HepG2 (cell line): ENCODE data around the gene SPTAN1. TPM values are rescaled to one million over a fixed set of nuclear protein-coding genes. Genes with fewer than 3 reads are reported as not detected.
A peak's percentile ranks its signal among the peaks of the same experiment; 100 is the strongest.

Source experiments
- CBX1 ChIP-seq: IDR thresholded peaks from one replicate; pipeline ENCODE4 v1.6.1; 2016; ENCODE audit warnings: antibody characterized with exemption, low read depth
- CBX5 ChIP-seq: sonication (generic); formaldehyde crosslinking; IDR thresholded peaks from 2 replicates; pipeline ENCODE4 v1.4.0; 2020; ENCODE audit warnings: missing genetic modification reagents, borderline replicate concordance
- FOSL1 ChIP-seq: sonication (generic); formaldehyde crosslinking; IDR thresholded peaks from 2 replicates; pipeline ENCODE4 v1.9.0; 2021; ENCODE audit warnings: missing genetic modification reagents, borderline replicate concordance
- IKZF5 ChIP-seq: IDR thresholded peaks from 2 replicates; pipeline ENCODE4 v1.6.1; 2018; ENCODE audit warnings: missing genetic modification reagents, mild to moderate bottlenecking, missing compliant biosample characterization
- IRX3 ChIP-seq: sonication (generic); formaldehyde crosslinking; IDR thresholded peaks from 2 replicates; pipeline ENCODE4 v1.8.1; 2023; ENCODE audit warnings: mild to moderate bottlenecking, low read depth, missing genetic modification reagents, borderline replicate concordance
- JUN ChIP-seq: sonication (generic); formaldehyde crosslinking; IDR thresholded peaks from 2 replicates; pipeline ENCODE4 v1.4.0; 2020; ENCODE audit warnings: mild to moderate bottlenecking, missing genetic modification reagents
- KLF6 ChIP-seq: IDR thresholded peaks from 2 replicates; pipeline ENCODE4 v1.8.0; 2016; ENCODE audit warnings: missing biosample characterization, missing genetic modification reagents
- MAX ChIP-seq: IDR thresholded peaks from 2 replicates; pipeline ENCODE4 v1.6.1; 2012; ENCODE audit warnings: inconsistent platforms
- MYNN ChIP-seq: sonication (generic); formaldehyde crosslinking; IDR thresholded peaks from 2 replicates; pipeline ENCODE4 v1.4.0; 2020; ENCODE audit warnings: mild to moderate bottlenecking, low read depth, missing genetic modification reagents
- NFIC ChIP-seq: IDR thresholded peaks from 2 replicates; pipeline ENCODE4 v1.6.1; 2012; ENCODE audit warnings: mild to moderate bottlenecking, low read length, inconsistent platforms
- RFXANK ChIP-seq: IDR thresholded peaks from 2 replicates; pipeline ENCODE4 v1.6.1; 2016
- SAP130 ChIP-seq: IDR thresholded peaks from 2 replicates; pipeline ENCODE4 v1.6.1; 2016; ENCODE audit warnings: low read depth
- SP5 ChIP-seq: IDR thresholded peaks from 2 replicates; pipeline ENCODE4 v1.6.1; 2016; ENCODE audit warnings: low read depth, borderline replicate concordance
- TOPORS ChIP-seq: sonication (generic); formaldehyde crosslinking; IDR thresholded peaks from 2 replicates; pipeline ENCODE4 v1.8.0; 2023; ENCODE audit warnings: mild to moderate bottlenecking, missing genetic modification reagents
- ZBTB4 ChIP-seq: sonication (generic); formaldehyde crosslinking; IDR thresholded peaks from 2 replicates; pipeline ENCODE4 v1.4.0; 2020; ENCODE audit warnings: missing genetic modification reagents, mild to moderate bottlenecking, borderline replicate concordance
- ZFP90 ChIP-seq: sonication (generic); formaldehyde crosslinking; IDR thresholded peaks from 2 replicates; pipeline ENCODE4 v1.8.0; 2022; ENCODE audit warnings: missing genetic modification reagents, mild to moderate bottlenecking, inconsistent platforms, borderline replicate concordance
- ZFY ChIP-seq: sonication (generic); formaldehyde crosslinking; IDR thresholded peaks from 2 replicates; pipeline ENCODE4 v1.4.0; 2020; ENCODE audit warnings: missing genetic modification reagents
- ZGPAT ChIP-seq: IDR thresholded peaks from 2 replicates; pipeline ENCODE4 v1.6.1; 2016; ENCODE audit warnings: mild to moderate bottlenecking
- ZNF18 ChIP-seq: sonication (generic); formaldehyde crosslinking; IDR thresholded peaks from 2 replicates; pipeline ENCODE4 v1.8.0; 2022; ENCODE audit warnings: mild to moderate bottlenecking, missing genetic modification reagents; ENCODE audit not compliant: insufficient replicate concordance
- ZNF746 ChIP-seq: sonication (generic); formaldehyde crosslinking; IDR thresholded peaks from 2 replicates; pipeline ENCODE4 v1.8.0; 2022; ENCODE audit warnings: mild to moderate bottlenecking, missing genetic modification reagents
- ZNF841 ChIP-seq: sonication (generic); formaldehyde crosslinking; IDR thresholded peaks from 2 replicates; pipeline ENCODE4 v1.8.1; 2023; ENCODE audit warnings: missing genetic modification reagents, borderline replicate concordance
- ZNF891 ChIP-seq: sonication (generic); formaldehyde crosslinking; IDR thresholded peaks from 2 replicates; pipeline ENCODE4 v1.5.0; 2020; ENCODE audit warnings: mild to moderate bottlenecking, missing genetic modification reagents
- polyA plus RNA-seq, 8 experiments: library from polyadenylated mRNA; depleted of rRNA in 3 of 8; stranded (reverse) in 7 of 8; unstranded in 1 of 8; fragments of >200 nt; fragmentation: Illumina TruSeq in 4 of 8; extraction: Trizol in 4 of 8; gene quantifications; 2 replicates each; pipeline versions ENCODE4 v1.2.1 to v1.2.3, GENCODE V29; 2011 to 2016; ENCODE audit warnings: low read depth in 4 of 8, missing spikeins in 1 of 8, mixed read lengths in 1 of 8; ENCODE audit not compliant: insufficient read depth in 1 of 8
- total RNA-seq, 5 experiments: library from RNA; depleted of rRNA; stranded (reverse); fragments of >200 nt; fragmentation: Illumina TruSeq; extraction: Trizol; gene quantifications; 2 replicates each; pipeline ENCODE4 v1.2.3, GENCODE V29; 2016; ENCODE audit warnings: low read depth in 1 of 5

Gene SPTAN1
- total and polyA plus RNA-seq, 2 of the 13 experiments (the other 11 are each of a cell fraction or from before 2014, with no cell fraction given), result 106 to 111 TPM

GRCh38 chr9:128635266-128636023 lies 83.1 kb downstream of the SPTAN1 start (continued):
- TF ChIP-seq FOSL1 (CRISPR knock-in tag) (peak; percentile 94), MAX (peak; percentile 53), IRX3 (CRISPR knock-in tag) (0 out of 2 replicates have a peak, but pooled peaks have one; percentile 10), KLF6 (CRISPR knock-in tag) (peak; percentile 22; the same call in 1 of the 2 replicates), ZFY (CRISPR knock-in tag) (peak; percentile 38; the same call in 1 of the 2 replicates), ZNF891 (CRISPR knock-in tag) (peak; percentile 63; the same call in 1 of the 2 replicates), NFIC (no peak), CBX1 (peak; percentile 70), ZFP90 (CRISPR knock-in tag) (0 out of 2 replicates have a peak, but pooled peaks have one; percentile 2), TOPORS (peak; percentile 64; the same call in 1 of the 2 replicates), SAP130 (peak; percentile 83), CBX5 (CRISPR knock-in tag) (0 out of 2 replicates have a peak, but pooled peaks have one; percentile 10), JUN (CRISPR knock-in tag) (peak; percentile 94), ZNF18 (peak; percentile 54), IKZF5 (CRISPR knock-in tag) (peak; percentile 61; the same call in 1 of the 2 replicates), MYNN (no peak), ZNF841 (no peak), ZBTB4 (no peak), ZNF746 (0 out of 2 replicates have a peak, but pooled peaks have one; percentile 46), ZGPAT (CRISPR knock-in tag) (0 out of 2 replicates have a peak, but pooled peaks have one; percentile 59), SP5 (CRISPR knock-in tag) (peak; percentile 31; the same call in 1 of the 2 replicates), RFXANK (CRISPR knock-in tag) (peak; percentile 19; the same call in 1 of the 2 replicates)
